A549 (cell line): ENCODE measurements around the gene SCUBE1.

ENCODE experiments used
- BHLHE40 ChIP-seq: IDR thresholded peaks from 2 replicates; pipeline ENCODE4 v1.6.1; 2012; ENCODE audit warnings: low read depth, low read length, inconsistent platforms
- CBX8 ChIP-seq: fragments of 200-600 bp; sonication (generic); IDR thresholded peaks from 2 replicates; pipeline ENCODE4 v1.6.1; 2016
- CHD4 ChIP-seq: fragments of 200-600 bp; sonication (generic); IDR thresholded peaks from 2 replicates; pipeline ENCODE4 v1.6.1; 2016; ENCODE audit warnings: antibody characterized with exemption, mild to moderate bottlenecking, borderline replicate concordance
- CTCF ChIP-seq: fragments of >200 bp; sonication (Bioruptor Twin); formaldehyde crosslinking; IDR thresholded peaks from 3 replicates; pipeline ENCODE4 v1.5.1; 2016
- EP300 ChIP-seq, 2 experiments: fragments of >200 bp; sonication (Bioruptor Twin); formaldehyde crosslinking; IDR thresholded peaks; 2 replicates in 1 of 2; 3 replicates in 1 of 2; pipeline ENCODE4 v1.6.1; 2016 to 2017
- HDAC2 ChIP-seq: fragments of 200-600 bp; sonication (generic); IDR thresholded peaks from 2 replicates; pipeline ENCODE4 v1.6.1; 2016
- JUN ChIP-seq, 2 experiments: fragments of >200 bp; sonication (Bioruptor Twin); formaldehyde crosslinking; IDR thresholded peaks; 2 replicates in 1 of 2; 3 replicates in 1 of 2; pipeline ENCODE4 v1.6.1; 2016 to 2017
- POLR2A ChIP-seq: IDR thresholded peaks from 2 replicates; pipeline ENCODE4 v1.6.1; 2012; ENCODE audit warnings: mild to moderate bottlenecking, low read length
- RARB ChIP-seq: fragments of 250-450 bp; sonication (Bioruptor Pico); IDR thresholded peaks from 2 replicates; pipeline ENCODE4 v1.8.0; 2021; ENCODE audit warnings: mild to moderate bottlenecking, moderate library complexity
- REST ChIP-seq: fragments of 200-600 bp; sonication (generic); IDR thresholded peaks from 2 replicates; pipeline ENCODE4 v1.6.1; 2016; ENCODE audit warnings: antibody characterized with exemption, mild to moderate bottlenecking, moderate library complexity
- RFX5 ChIP-seq: fragments of 450-650 bp; IDR thresholded peaks from 2 replicates; pipeline ENCODE4 v1.7.1; 2014; ENCODE audit warnings: antibody characterized with exemption, mild to moderate bottlenecking, moderate library complexity
- TF ChIP-seq, protein P1 (sequence below): IDR thresholded peaks from 2 replicates; pipeline ENCODE4 v1.6.1; 2012
- TF ChIP-seq, protein P2 (sequence below): IDR thresholded peaks from 2 replicates; pipeline ENCODE4 v1.6.1; 2012
- TF ChIP-seq, protein P3 (sequence below): fragments of 250-450 bp; sonication (Bioruptor Pico); IDR thresholded peaks from 2 replicates; pipeline ENCODE4 v1.5.0; 2021; ENCODE audit warnings: mild to moderate bottlenecking, moderate library complexity, borderline replicate concordance

DNA sequence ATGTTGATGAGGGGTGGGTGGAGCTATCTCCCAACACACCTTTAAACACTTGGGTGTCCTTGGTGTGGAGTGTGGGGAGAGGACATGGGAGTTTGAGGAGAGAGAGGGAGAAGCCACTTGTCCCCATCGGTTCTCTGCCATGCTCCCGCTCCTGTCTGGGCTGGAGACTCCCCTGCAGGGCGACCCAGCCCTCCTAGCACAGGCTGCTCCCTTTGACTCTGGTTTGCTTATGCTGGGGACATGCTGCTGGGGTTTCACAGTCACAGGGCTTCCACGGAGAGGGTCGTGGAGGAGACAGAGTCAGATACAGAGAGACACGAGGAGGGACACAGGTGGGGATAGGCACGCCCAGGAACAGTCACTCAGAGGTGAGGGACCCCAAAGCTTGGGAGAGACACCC lies 1.6 kb downstream of the SCUBE1 start:
- TF ChIP-seq BHLHE40 (no peak), EP300 (IDR thresholded peaks at IDR 0.05) (no peak), REST (no peak), CTCF (no peak), RARB (CRISPR knock-in tag) (no peak), HDAC2 (no peak), CBX8 (no peak), CHD4 (no peak), POLR2A (no peak), RFX5 (no peak), JUN (IDR thresholded peaks at IDR 0.05) (no peak)
- TF ChIP-seq, protein P1, sequence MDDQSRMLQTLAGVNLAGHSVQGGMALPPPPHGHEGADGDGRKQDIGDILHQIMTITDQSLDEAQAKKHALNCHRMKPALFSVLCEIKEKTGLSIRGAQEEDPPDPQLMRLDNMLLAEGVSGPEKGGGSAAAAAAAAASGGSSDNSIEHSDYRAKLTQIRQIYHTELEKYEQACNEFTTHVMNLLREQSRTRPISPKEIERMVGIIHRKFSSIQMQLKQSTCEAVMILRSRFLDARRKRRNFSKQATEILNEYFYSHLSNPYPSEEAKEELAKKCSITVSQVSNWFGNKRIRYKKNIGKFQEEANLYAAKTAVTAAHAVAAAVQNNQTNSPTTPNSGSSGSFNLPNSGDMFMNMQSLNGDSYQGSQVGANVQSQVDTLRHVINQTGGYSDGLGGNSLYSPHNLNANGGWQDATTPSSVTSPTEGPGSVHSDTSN = no peak
- TF ChIP-seq, protein P2, sequence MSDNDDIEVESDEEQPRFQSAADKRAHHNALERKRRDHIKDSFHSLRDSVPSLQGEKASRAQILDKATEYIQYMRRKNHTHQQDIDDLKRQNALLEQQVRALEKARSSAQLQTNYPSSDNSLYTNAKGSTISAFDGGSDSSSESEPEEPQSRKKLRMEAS = no peak
- TF ChIP-seq, protein P3, sequence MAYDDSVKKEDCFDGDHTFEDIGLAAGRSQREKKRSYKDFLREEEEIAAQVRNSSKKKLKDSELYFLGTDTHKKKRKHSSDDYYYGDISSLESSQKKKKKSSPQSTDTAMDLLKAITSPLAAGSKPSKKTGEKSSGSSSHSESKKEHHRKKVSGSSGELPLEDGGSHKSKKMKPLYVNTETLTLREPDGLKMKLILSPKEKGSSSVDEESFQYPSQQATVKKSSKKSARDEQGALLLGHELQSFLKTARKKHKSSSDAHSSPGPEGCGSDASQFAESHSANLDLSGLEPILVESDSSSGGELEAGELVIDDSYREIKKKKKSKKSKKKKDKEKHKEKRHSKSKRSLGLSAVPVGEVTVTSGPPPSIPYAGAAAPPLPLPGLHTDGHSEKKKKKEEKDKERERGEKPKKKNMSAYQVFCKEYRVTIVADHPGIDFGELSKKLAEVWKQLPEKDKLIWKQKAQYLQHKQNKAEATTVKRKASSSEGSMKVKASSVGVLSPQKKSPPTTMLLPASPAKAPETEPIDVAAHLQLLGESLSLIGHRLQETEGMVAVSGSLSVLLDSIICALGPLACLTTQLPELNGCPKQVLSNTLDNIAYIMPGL = no peak
